ENCODE measurements around the gene SURF1. TPM values are rescaled to one million over a fixed set of nuclear protein-coding genes. Genes with fewer than 3 reads are reported as not detected.
A peak's percentile ranks its signal among the peaks of the same experiment; 100 is the strongest.

Gene SURF1
- total RNA-seq, 1 experiment from 2014 or later = 47.9 TPM

DNA sequence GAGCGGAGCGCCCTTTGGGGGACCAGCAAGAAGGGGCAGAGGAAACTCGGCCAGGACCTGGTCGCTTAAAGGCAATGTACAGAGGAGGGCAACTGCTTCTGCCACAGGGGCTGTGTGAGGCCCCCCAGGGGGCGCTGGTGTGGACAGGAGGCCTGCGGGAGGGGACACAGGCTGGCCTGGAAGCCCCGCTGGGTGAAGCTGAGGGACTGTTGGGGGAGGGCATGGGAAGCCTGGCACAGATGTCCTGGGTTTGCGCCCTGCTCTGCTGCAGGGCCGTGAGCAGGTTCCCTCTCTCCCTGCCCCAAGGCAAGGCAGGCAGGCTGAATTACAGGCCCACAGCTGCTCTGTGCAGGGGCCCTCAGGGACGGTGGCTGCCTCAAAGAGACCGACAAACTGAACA, 13.7 kb downstream of the SURF1 start:
- CTCF ChIA-PET = no interaction called here
- Mint-ChIP-seq H3K4me1 (ENCODE audit: low read depth, unreplicated experiment) (no peaks in the 10 kb centered on the region), H3K27ac (ENCODE audit: unreplicated experiment) (no peak overlapping the region), H3K27me3 (ENCODE audit: unreplicated experiment) (no peaks in the 10 kb centered on the region), H3K36me3 (ENCODE audit: insufficient read depth, unreplicated experiment) (peaks cover 23% of the 10 kb centered on the region), H3K9me3 (ENCODE audit: low read depth, unreplicated experiment) (no peaks in the 10 kb centered on the region), H3K4me3 (ENCODE audit: low read depth, unreplicated experiment) (no peak overlapping the region)
- DNase-seq = peak; percentile 22
- intact Hi-C loops (cut with micrococcal nuclease; ENCODE audit: unreplicated experiment) = loop anchor here (10.0 kb wide), 1 partner anchor 62 kb away; no protein-coding TSS in a partner anchor
- peak; percentile 22 for TF ChIP-seq CTCF (IDR thresholded peaks at IDR 0.05; ENCODE audit: unreplicated experiment)
- BruUV-seq (replicated peaks) = no TSS peak

- BruUV-seq (replicated peaks) = no TSS peak
- Mint-ChIP-seq H3K4me1 (ENCODE audit: low read depth, unreplicated experiment) (no peaks in the 10 kb centered on the region), H3K9me3 (ENCODE audit: low read depth, unreplicated experiment) (no peaks in the 10 kb centered on the region), H3K27me3 (ENCODE audit: unreplicated experiment) (no peaks in the 10 kb centered on the region), H3K27ac (ENCODE audit: unreplicated experiment) (no peak overlapping the region), H3K36me3 (ENCODE audit: insufficient read depth, unreplicated experiment) (peaks cover 18% of the 10 kb centered on the region), H3K4me3 (ENCODE audit: low read depth, unreplicated experiment) (no peak overlapping the region)
- intact Hi-C loops (cut with micrococcal nuclease; ENCODE audit: unreplicated experiment) = loop anchor here (10.0 kb wide), 1 partner anchor 63 kb away; no protein-coding TSS in a partner anchor
- DNase-seq = no peak
- TF ChIP-seq CTCF (IDR thresholded peaks at IDR 0.05; ENCODE audit: unreplicated experiment) = no peak
- CTCF ChIA-PET = no interaction called here
Measured at GRCh38 chr9:133342069-133342406, 14.2 kb downstream of the SURF1 start.

GRCh38 chr9:133341369-133342068, 14.8 kb downstream of the SURF1 start:
- Mint-ChIP-seq H3K27ac (ENCODE audit: unreplicated experiment) (no peak overlapping the region), H3K36me3 (ENCODE audit: insufficient read depth, unreplicated experiment) (peaks cover 16% of the 10 kb centered on the region), H3K9me3 (ENCODE audit: low read depth, unreplicated experiment) (no peaks in the 10 kb centered on the region), H3K4me1 (ENCODE audit: low read depth, unreplicated experiment) (no peaks in the 10 kb centered on the region), H3K4me3 (ENCODE audit: low read depth, unreplicated experiment) (no peak overlapping the region), H3K27me3 (ENCODE audit: unreplicated experiment) (no peaks in the 10 kb centered on the region)
- CTCF ChIA-PET = no interaction called here
- no peak for DNase-seq
- no TSS peak for BruUV-seq (replicated peaks)
- no peak for TF ChIP-seq CTCF (IDR thresholded peaks at IDR 0.05; ENCODE audit: unreplicated experiment)
- intact Hi-C loops (cut with micrococcal nuclease; ENCODE audit: unreplicated experiment) = loop anchor here (10.0 kb wide), 1 partner anchor 63 kb away; no protein-coding TSS in a partner anchor

- DNase-seq = no peak
- no peaks in the 10 kb centered on the region for H3K4me1 Mint-ChIP-seq (ENCODE audit: low read depth, unreplicated experiment)
- peaks cover 20% of the 10 kb centered on the region for H3K36me3 Mint-ChIP-seq (ENCODE audit: insufficient read depth, unreplicated experiment)
- intact Hi-C loops (cut with micrococcal nuclease; ENCODE audit: unreplicated experiment) = loop anchor here (10.0 kb wide), 1 partner anchor 64 kb away; no protein-coding TSS in a partner anchor
- H3K4me3 Mint-ChIP-seq (ENCODE audit: low read depth, unreplicated experiment) = no peak overlapping the region
- no peaks in the 10 kb centered on the region for H3K9me3 Mint-ChIP-seq (ENCODE audit: low read depth, unreplicated experiment)
- BruUV-seq (replicated peaks) = no TSS peak
- H3K27ac Mint-ChIP-seq (ENCODE audit: unreplicated experiment) = no peak overlapping the region
- H3K27me3 Mint-ChIP-seq (ENCODE audit: unreplicated experiment) = no peaks in the 10 kb centered on the region
- CTCF ChIA-PET = no interaction called here
- no peak for TF ChIP-seq CTCF (IDR thresholded peaks at IDR 0.05; ENCODE audit: unreplicated experiment)
Measured at GRCh38 chr9:133340916-133341315, 15.4 kb downstream of the SURF1 start.

Measured in Calu3 (cell line).